Measurements from ENCODE around the gene DUSP9.

DNA sequence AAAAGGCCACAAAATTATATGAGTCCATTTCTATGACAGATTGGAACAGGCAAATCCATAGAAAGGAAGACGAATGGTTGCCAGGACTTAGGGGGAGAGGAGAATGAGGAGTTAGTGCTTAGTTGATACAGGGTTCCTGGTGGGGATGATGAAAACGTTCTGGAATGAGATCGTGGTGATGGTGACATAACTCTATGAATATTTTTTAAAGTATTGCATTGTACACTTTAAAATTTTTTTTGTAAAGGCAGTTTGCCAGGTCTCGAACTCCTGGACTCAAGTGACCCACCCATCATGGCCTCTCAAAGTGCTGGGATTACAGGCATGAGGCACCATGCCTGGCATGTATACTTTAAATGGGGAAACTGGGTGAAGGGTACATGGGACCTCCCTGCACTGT, 38.2 kb upstream of the DUSP9 start:
- no peak for TF ChIP-seq EZH2phosphoT487 (IDR thresholded peaks at IDR 0.05; ENCODE audit: borderline replicate concordance, low read length)
- TF ChIP-seq, protein P1, sequence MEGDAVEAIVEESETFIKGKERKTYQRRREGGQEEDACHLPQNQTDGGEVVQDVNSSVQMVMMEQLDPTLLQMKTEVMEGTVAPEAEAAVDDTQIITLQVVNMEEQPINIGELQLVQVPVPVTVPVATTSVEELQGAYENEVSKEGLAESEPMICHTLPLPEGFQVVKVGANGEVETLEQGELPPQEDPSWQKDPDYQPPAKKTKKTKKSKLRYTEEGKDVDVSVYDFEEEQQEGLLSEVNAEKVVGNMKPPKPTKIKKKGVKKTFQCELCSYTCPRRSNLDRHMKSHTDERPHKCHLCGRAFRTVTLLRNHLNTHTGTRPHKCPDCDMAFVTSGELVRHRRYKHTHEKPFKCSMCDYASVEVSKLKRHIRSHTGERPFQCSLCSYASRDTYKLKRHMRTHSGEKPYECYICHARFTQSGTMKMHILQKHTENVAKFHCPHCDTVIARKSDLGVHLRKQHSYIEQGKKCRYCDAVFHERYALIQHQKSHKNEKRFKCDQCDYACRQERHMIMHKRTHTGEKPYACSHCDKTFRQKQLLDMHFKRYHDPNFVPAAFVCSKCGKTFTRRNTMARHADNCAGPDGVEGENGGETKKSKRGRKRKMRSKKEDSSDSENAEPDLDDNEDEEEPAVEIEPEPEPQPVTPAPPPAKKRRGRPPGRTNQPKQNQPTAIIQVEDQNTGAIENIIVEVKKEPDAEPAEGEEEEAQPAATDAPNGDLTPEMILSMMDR (IDR thresholded peaks at IDR 0.05; ENCODE audit: low read depth, low read length, poor library complexity, severe bottlenecking), result no peak

Measured in DOHH2 (cell line).